GM10266 (cell line): Measurements from ENCODE around the gene MRPS26.
"Not testable (repeated sequence)": the region's sequence is repeated elsewhere in the genome, so short reads cannot be mapped to it uniquely, and the experiment has no call there.

ENCODE experiments used
- DNase-seq: peaks from one replicate; pipeline ENCODE4 v3.0.0; 2012; ENCODE audit errors: extremely low spot score
- TF ChIP-seq, protein P1 (sequence below): IDR thresholded peaks from 2 replicates; pipeline ENCODE4 v1.5.1; 2012; ENCODE audit warnings: mild to moderate bottlenecking, low read depth; ENCODE audit not compliant: control insufficient read depth, insufficient read depth; ENCODE audit errors: missing control alignments

The MRPS26 gene

DNA sequence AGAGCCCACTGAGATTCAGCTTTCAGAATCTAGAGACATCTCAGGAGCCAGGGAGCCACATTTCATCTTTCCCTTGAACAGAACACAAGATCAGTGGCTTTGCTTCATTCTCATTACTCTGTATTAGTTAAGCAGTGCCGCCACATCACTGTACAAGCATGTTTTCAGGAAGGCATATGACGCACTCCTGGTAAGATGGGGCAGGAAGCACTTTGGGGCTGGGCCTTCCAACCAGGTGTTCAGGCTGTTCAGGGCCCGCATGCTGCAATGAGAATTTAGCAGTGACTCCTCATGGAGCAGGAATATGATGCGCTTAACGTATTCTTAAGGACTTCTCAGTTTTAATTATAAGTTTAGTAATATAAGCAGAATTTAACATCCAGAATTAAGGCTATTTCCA lies 32.1 kb upstream of the MRPS26 start:
- DNase-seq: no peak
- TF ChIP-seq, protein P1, sequence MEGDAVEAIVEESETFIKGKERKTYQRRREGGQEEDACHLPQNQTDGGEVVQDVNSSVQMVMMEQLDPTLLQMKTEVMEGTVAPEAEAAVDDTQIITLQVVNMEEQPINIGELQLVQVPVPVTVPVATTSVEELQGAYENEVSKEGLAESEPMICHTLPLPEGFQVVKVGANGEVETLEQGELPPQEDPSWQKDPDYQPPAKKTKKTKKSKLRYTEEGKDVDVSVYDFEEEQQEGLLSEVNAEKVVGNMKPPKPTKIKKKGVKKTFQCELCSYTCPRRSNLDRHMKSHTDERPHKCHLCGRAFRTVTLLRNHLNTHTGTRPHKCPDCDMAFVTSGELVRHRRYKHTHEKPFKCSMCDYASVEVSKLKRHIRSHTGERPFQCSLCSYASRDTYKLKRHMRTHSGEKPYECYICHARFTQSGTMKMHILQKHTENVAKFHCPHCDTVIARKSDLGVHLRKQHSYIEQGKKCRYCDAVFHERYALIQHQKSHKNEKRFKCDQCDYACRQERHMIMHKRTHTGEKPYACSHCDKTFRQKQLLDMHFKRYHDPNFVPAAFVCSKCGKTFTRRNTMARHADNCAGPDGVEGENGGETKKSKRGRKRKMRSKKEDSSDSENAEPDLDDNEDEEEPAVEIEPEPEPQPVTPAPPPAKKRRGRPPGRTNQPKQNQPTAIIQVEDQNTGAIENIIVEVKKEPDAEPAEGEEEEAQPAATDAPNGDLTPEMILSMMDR: no peak

DNA sequence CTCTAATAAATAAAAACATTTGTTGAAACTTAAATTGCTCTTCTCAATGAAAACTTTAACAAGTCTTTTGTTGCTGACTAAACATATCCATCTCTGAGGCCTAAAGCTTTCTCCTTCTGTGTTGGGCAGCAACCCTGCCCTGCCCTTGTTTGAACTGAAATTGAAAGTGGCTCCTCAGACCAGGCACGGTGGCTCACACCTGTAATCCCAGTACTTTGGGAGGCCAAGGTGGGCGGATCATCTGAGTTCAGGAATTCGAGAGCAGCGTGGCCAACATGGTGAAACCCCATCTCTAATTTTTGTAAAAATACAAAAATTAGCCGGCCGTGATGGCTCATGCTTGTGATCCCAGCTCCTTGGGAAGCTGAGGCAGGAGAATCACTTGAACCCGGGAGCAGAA lies 31.7 kb upstream of the MRPS26 start:
- no peak for DNase-seq
- TF ChIP-seq, protein P1: no peak

DNA sequence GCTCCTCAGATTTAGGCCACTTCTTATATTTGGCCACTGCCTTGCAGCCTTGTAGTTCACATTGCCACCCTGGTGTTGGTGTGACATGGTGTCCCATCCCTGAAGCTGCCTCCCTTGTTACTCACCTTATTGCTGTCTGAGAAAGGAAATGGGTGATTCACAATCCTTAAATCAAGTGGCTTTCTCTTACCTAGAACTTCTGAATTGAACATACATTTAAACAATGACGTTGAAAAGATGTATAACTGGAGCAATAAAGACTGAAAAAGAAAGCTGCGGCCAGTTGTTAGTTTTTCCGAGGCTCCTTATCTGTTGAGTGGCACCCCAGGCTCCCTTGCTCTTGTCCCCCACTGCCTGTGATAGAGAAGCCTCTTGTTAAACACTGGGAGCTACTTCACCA lies 31.2 kb upstream of the MRPS26 start:
- DNase-seq: no peak
- TF ChIP-seq, protein P1: no peak

DNA sequence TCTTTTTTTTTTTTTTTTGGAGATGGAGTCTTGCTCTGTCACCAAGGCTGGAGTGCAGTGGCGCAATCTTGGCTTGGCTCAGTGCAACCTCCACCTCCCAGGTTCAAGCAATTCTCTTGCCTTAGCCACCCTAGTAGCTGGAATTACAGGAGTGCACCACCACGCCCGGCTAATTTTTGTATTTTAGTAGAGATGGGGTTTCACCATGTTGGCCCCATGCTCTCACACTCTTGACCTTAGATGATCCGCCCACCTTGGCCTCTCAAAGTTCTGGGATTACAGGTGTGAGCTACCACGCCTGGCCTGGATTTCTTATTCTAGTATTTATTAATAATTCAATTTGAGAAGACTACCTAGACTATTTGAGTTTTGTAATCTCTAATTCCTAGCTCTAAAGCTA lies 30.6 kb upstream of the MRPS26 start:
- DNase-seq: not testable (repeated sequence)

DNA sequence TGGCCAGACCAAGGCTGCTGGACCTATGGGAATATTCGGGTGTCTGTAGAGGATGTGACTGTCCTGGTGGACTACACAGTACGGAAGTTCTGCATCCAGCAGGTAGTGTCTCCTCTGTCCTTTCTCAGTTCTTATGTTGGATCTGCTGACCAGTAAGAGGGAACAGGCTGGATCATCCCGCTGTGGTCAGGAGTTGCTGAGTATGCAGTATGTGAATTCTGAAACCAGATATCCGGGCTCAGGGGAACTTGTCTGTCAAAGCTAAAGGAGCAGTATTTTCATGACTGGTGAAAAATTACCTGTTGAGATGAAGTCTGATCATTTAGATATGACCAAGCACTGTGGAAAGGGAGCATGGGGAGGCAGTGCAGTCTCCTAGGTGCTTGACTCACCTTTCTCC lies 24.5 kb upstream of the MRPS26 start:
- TF ChIP-seq, protein P1: no peak
- DNase-seq: no peak

DNA sequence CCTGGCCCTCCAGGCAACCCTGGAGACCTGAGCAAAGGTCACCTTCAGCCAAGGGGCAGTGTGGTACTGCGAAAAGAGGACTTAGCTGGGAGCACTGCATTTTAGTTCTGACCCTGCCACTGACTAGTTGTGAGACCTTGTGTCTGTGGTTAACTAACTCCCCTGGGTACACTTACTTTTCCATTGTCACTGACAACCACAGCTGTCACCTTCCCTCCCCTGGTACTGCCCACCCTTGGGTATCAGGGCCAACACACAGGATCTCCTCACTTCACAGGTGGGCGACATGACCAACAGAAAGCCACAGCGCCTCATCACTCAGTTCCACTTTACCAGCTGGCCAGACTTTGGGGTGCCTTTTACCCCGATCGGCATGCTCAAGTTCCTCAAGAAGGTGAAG lies 24.1 kb upstream of the MRPS26 start:
- no peak for DNase-seq
- TF ChIP-seq, protein P1: no peak

DNA sequence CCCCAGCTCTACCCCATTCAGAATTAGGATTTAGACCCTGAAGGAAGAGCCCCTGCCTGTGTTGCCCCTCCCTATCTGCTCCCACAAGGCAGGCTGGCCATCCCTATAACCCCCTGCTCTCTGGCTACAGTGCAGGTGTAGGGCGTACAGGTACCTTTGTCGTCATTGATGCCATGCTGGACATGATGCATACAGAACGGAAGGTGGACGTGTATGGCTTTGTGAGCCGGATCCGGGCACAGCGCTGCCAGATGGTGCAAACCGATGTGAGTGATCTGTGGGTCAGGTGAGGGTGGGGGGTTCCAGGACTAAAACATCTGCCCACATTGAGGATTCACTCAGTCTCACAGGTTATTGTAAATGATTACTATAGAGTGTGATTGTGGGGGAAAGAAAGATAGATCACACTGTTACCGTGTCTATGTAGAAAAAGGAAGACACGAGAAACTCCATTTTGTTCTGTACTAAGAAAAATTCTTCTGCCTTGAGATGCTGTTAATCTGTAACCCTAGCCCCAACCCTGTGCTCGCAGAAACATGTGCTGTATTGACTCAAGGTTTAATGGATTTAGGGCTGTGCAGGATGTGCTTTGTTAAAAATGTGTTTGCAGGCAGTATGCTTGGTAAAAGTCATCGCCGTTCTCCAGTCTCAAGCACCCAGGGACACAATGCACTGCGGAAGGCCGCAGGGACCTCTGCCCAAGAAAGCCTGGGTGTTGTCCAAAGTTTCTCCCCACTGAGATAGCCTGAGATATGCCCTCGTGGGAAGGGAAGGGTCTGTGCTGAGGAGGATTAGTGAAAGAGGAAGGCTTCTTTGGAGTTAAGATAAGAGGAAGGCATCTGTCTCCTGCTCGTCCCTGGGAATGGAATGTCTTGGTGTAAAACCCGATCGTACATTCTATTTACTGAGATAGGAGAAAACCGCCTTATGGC lies 23.0 kb upstream of the MRPS26 start:
- DNase-seq: not testable (repeated sequence)

DNA sequence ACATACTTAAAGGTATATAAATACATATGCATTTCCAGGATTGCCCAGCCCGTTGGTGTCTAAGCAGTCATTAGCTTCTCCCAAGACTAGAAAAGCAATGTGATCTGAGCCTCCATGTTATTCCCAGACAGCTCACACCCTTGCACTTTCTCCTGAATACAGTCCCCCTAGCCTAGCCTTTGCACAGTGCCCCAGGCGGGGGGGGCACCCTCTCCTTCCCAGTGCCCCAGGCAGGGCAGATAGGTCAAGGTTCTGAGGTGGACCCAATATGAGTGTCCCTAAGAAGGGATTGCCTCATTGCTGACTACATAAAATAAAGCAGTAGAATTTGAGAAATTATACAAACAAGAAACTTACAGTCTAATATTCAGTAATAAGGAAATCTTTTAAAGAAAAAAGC lies 17.9 kb upstream of the MRPS26 start:
- TF ChIP-seq, protein P1: no peak
- no peak for DNase-seq
